T-helper 17 cell (primary cell): ENCODE data around the gene B4GALNT4. TPM values are rescaled to one million over a fixed set of nuclear protein-coding genes. Genes with fewer than 3 reads are reported as not detected.
A peak's percentile ranks its signal among the peaks of the same experiment; 100 is the strongest.
"Not testable (repeated sequence)": the region's sequence is repeated elsewhere in the genome, so short reads cannot be mapped to it uniquely, and the experiment has no call there.

Source experiments
- ATAC-seq: fragments of 150-1000 bp; cut with Tn5 transposase; 2 replicates; pipeline ENCODE4 v1.10.0; 2021; ENCODE audit warnings: mild to moderate bottlenecking, moderate library complexity
- DNase-seq, 3 donors: peaks; one replicate each; pipeline versions ENCODE4 v3.0.0 to v3.0.0-alpha.2; 2020 to 2021
- H3K9me3 ChIP-seq: one replicate; pipeline ENCODE4 v1.7.0; 2013; ENCODE audit warnings: low read length, mild to moderate bottlenecking; ENCODE audit not compliant: control insufficient read depth, poor library complexity, severe bottlenecking
- H3K27ac Mint-ChIP-seq: one replicate; pipeline ENCODE4 v1.8.0; 2022; ENCODE audit warnings: mild to moderate bottlenecking, moderate library complexity, mixed read lengths
- H3K27me3 Mint-ChIP-seq: one replicate; pipeline ENCODE4 v1.8.0; 2022; ENCODE audit warnings: mixed read lengths
- H3K36me3 Mint-ChIP-seq: one replicate; pipeline ENCODE4 v1.8.0; 2022; ENCODE audit warnings: low read depth, mixed read lengths
- H3K4me1 Mint-ChIP-seq: one replicate; pipeline ENCODE4 v1.8.0; 2022; ENCODE audit warnings: mild to moderate bottlenecking, mixed read lengths
- H3K4me3 Mint-ChIP-seq: one replicate; pipeline ENCODE4 v1.8.0; 2022; ENCODE audit warnings: mild to moderate bottlenecking, moderate library complexity, mixed read lengths
- total RNA-seq, 4 donors: library from RNA in 2 of 4; stranded (reverse) in 2 of 4; gene quantifications; one replicate each; pipeline ENCODE4 v1.2.3 and lab custom pipeline; 2022 to 2026

The B4GALNT4 gene
- total RNA-seq, 2 donors from 2014 or later, result 6.0 to 8.6 TPM

GRCh38 chr11:330307-330693 is 39.0 kb upstream of the B4GALNT4 start:
- ATAC-seq, result no peak
- Mint-ChIP-seq H3K27ac (no peak overlapping the region), H3K27me3 (no peaks in the 10 kb centered on the region), H3K4me1 (peaks cover 38% of the 10 kb centered on the region), H3K4me3 (no peak overlapping the region), H3K36me3 (no peaks in the 10 kb centered on the region)
- H3K9me3 ChIP-seq, result no peaks in the 10 kb centered on the region
- DNase-seq, result no peak

DNA sequence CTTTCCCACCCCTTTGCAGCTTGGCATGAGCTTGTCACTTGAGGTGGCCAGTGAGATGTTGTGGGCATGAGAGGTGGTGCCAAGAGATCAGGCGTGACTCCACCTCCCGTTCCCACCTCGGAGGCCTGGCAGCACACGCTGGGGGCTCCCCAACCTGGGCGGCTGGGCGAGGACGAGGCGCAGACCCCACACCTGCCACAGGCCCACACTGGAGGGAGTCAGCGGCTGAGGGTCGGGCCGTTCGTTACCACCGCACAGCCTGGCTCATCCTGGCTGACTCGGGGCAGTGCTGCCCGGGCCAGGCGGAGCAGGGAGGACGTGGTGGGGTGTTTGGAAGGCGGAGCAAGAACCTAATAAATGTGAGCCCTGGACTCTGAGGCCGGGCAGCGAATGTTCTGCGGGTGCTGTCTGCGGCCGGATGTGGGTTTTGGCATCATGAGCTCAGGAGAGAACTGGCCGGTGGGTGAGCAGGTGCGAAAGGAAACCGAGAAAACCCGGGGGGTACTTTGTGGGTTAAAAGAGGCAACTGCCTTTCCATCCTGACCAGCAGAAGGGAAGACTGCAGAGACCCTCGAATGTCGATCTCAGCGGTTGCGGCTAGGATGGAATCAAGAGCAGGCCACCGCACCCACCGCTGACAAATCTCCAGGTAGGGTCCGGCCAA is 38.5 kb upstream of the B4GALNT4 start:
- no peak for DNase-seq
- Mint-ChIP-seq H3K27me3 (no peaks in the 10 kb centered on the region), H3K27ac (no peak overlapping the region), H3K4me1 (peaks cover 38% of the 10 kb centered on the region), H3K36me3 (no peaks in the 10 kb centered on the region), H3K4me3 (peak overlapping the region; percentile 78)
- H3K9me3 ChIP-seq, result no peaks in the 10 kb centered on the region
- ATAC-seq, result no peak

DNA sequence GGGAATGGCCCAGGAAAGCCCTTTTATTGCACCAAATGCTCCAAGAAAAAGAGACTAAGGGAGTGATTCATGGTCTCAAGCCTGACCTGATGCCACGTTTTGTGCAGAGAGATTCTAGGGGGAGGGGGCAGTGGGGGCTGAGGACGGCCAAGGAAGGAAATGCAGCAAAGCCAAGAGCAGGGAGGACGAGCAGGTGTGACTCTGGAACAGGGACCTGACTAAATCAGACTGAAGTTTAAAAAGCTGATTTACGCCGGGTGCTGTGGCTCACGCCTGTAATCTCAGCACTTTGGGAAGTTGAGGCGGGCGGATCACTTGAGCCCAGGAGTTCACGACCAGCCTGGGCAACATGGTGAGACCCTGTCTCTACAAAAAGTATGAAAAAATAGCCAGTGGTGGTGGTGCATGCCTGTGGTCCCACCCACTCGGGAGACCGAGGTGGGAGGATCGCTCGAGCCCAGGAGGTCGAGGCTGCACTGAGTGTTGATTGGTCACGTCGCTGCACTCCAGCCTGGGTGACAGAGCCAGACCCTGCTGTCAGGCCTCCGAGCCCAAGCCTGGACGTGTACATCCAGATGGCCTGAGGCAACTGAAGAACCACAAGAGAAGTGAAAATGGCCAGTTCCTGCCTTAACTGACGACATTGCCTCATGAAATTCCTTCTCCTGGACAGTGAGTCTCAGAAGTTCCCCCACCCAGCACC is 37.8 kb upstream of the B4GALNT4 start:
- Mint-ChIP-seq H3K27me3 (no peaks in the 10 kb centered on the region), H3K36me3 (no peaks in the 10 kb centered on the region), H3K27ac (no peak overlapping the region), H3K4me3 (peak overlapping the region; percentile 78), H3K4me1 (peaks cover 32% of the 10 kb centered on the region)
- ATAC-seq (no peak), DNase-seq (no peak)
- no peaks in the 10 kb centered on the region for H3K9me3 ChIP-seq

DNA sequence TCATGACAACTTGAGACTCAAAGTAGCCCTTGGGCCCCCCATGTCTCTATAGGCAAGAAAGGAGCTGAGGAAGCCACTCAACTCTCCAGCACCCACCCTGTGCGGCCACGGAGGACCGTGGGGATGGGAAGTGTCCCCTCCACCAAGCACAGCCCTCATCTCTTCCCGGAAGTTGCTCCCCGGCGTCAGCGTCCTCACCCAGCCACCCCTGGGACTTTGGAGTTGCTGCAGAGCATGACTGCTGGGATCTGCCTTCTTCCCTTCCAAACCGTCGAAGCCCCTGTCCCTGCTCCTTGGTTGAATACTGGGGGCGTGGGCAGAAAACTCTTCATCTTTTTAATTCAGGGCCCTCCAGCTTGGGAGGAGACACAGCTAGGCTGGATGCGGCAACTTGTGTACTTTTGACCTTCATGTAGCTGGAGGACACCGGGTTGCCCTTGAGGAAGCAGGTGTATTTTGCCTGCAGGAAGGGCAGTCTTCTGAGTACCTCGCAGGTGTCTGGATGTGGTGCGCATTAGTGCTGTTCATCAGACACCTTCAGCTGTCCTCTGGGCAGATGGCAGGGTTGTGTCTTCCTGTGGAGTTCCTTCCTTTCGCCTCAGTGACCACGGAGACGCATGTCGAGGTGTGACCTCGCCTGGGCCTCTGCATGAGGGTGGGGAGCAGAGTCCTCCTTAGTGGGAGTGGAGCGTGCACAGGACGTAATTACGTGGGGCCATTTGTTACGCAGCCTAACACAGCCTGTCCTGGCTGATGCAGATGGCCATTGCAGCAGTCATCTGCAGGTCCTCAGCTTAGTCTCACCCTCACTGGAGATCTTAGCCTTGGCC is 36.4 kb upstream of the B4GALNT4 start:
- H3K9me3 ChIP-seq, result no peaks in the 10 kb centered on the region
- Mint-ChIP-seq H3K4me1 (peaks cover 26% of the 10 kb centered on the region), H3K27ac (no peak overlapping the region), H3K36me3 (no peaks in the 10 kb centered on the region), H3K4me3 (no peak overlapping the region), H3K27me3 (no peaks in the 10 kb centered on the region)
- DNase-seq (no peak), ATAC-seq (no peak)

GRCh38 chr11:333616-334263 is 35.6 kb upstream of the B4GALNT4 start:
- H3K4me1 Mint-ChIP-seq, result peaks cover 26% of the 10 kb centered on the region
- not testable (repeated sequence) for DNase-seq, H3K27ac Mint-ChIP-seq, ATAC-seq, H3K27me3 Mint-ChIP-seq, H3K4me3 Mint-ChIP-seq, H3K9me3 ChIP-seq, H3K36me3 Mint-ChIP-seq

GRCh38 chr11:334264-334994 is 34.9 kb upstream of the B4GALNT4 start:
- DNase-seq (no peak), ATAC-seq (no peak)
- Mint-ChIP-seq H3K27ac (no peak overlapping the region), H3K4me1 (peaks cover 20% of the 10 kb centered on the region), H3K27me3 (no peaks in the 10 kb centered on the region), H3K4me3 (no peak overlapping the region), H3K36me3 (no peaks in the 10 kb centered on the region)
- H3K9me3 ChIP-seq, result no peaks in the 10 kb centered on the region

- H3K36me3 Mint-ChIP-seq, result no peaks in the 10 kb centered on the region
- H3K27me3 Mint-ChIP-seq, result no peaks in the 10 kb centered on the region
- H3K4me1 Mint-ChIP-seq, result peaks cover 13% of the 10 kb centered on the region
- DNase-seq, result no peak
- ATAC-seq, result no peak
- H3K4me3 Mint-ChIP-seq, result no peak overlapping the region
- H3K9me3 ChIP-seq, result no peaks in the 10 kb centered on the region
- peak overlapping the region; percentile 69 for H3K27ac Mint-ChIP-seq
Measured at GRCh38 chr11:335779-336658, 33.3 kb upstream of the B4GALNT4 start.

DNA sequence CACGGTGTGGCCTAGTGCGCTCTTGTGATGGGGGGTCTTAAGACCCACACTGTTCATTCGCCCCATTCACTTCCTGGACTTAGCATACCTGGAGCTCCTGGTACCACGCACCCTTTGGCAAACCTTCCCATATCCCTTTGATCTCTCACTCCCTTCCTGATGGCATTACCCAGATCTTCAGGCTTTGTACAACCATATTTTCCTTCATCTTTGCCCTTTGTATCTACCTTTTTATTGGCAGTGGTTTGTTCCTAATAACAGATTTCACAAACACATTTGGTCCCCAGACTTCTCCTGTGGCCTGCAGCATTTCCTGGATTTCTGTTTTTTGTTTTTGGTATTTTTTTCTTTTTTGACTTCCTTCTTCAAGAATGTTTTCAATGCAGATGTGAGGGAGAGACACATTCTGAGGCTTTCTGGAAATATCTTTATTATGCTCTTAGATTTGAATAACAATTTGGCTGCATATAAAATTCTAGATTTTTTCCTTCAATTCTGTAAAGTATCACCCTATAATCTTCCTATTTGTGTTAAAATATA is 32.6 kb upstream of the B4GALNT4 start:
- Mint-ChIP-seq H3K27me3 (no peaks in the 10 kb centered on the region), H3K27ac (peak overlapping the region; percentile 69)

DNA sequence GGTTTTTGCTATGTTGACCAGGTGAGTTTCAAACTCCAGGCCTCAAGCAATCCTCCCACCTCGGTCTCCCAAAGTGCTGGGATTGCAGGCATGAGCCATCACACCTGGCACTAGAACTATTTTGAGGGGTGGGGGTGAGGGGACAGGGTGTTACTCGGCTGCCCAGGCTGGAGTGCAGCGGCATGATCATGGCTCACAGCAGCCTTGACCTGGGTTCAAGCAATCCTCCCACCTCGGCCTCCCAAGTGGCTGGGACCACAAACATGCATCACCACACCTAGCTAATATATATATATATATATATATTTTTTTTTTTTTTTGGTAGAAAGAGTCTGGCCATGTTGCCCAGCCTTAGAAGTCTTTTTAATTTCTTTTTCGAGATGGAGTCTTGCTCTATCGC is 31.6 kb upstream of the B4GALNT4 start:
- no peaks in the 10 kb centered on the region for H3K36me3 Mint-ChIP-seq
- no peak overlapping the region for H3K27ac Mint-ChIP-seq
- peaks cover 14% of the 10 kb centered on the region for H3K4me1 Mint-ChIP-seq
- ATAC-seq (no peak), DNase-seq (no peak)
- no peak overlapping the region for H3K4me3 Mint-ChIP-seq
- no peaks in the 10 kb centered on the region for H3K27me3 Mint-ChIP-seq
- no peaks in the 10 kb centered on the region for H3K9me3 ChIP-seq

More for the DNA sequence above, 32.6 kb upstream of the B4GALNT4 start:
- Mint-ChIP-seq H3K4me1 (peaks cover 12% of the 10 kb centered on the region), H3K4me3 (no peak overlapping the region), H3K36me3 (no peaks in the 10 kb centered on the region)
- DNase-seq (no peak), ATAC-seq (no peak)
- H3K9me3 ChIP-seq, result no peaks in the 10 kb centered on the region

DNA sequence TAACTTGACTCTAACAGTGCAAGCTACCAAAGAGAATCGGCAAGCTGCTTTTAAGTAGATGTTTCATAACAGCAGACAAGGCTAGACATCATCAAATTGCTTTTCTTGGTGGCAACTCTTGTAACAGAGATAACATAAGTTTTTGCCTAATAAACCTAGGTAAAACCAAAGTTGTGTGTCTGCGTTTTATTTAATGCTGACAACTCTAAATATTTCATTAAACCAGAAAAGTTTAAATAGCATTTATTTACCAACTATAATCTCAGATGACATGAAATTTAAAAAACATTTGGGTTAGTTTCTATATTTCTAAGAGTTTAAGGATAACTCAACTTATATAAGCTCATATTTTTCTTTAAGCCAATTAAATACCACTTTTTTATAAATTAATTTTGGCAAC is 29.3 kb upstream of the B4GALNT4 start:
- no peaks in the 10 kb centered on the region for H3K36me3 Mint-ChIP-seq
- H3K9me3 ChIP-seq, result no peaks in the 10 kb centered on the region
- no peaks in the 10 kb centered on the region for H3K27me3 Mint-ChIP-seq
- no peak overlapping the region for H3K27ac Mint-ChIP-seq
- H3K4me1 Mint-ChIP-seq, result peaks cover 12% of the 10 kb centered on the region
- DNase-seq (no peak), ATAC-seq (no peak)
- no peak overlapping the region for H3K4me3 Mint-ChIP-seq

GRCh38 chr11:340539-341512 is 28.5 kb upstream of the B4GALNT4 start:
- no peak overlapping the region for H3K27ac Mint-ChIP-seq
- no peaks in the 10 kb centered on the region for H3K36me3 Mint-ChIP-seq
- peaks cover 12% of the 10 kb centered on the region for H3K4me1 Mint-ChIP-seq
- ATAC-seq (no peak), DNase-seq (no peak)
- H3K27me3 Mint-ChIP-seq, result no peaks in the 10 kb centered on the region
- no peak overlapping the region for H3K4me3 Mint-ChIP-seq
- H3K9me3 ChIP-seq, result no peaks in the 10 kb centered on the region
